GM18873 (cell line): Measurements from ENCODE around the gene RNF213.

ENCODE experiments used
- ATAC-seq: cut with Tn5 transposase; IDR thresholded peaks from one replicate; pipeline ENCODE4 v1.9.1; 2021; ENCODE audit warnings: mild to moderate bottlenecking, moderate library complexity, moderate number of reproducible peaks; ENCODE audit not compliant: unreplicated experiment, low FRiP score

Gene RNF213

DNA sequence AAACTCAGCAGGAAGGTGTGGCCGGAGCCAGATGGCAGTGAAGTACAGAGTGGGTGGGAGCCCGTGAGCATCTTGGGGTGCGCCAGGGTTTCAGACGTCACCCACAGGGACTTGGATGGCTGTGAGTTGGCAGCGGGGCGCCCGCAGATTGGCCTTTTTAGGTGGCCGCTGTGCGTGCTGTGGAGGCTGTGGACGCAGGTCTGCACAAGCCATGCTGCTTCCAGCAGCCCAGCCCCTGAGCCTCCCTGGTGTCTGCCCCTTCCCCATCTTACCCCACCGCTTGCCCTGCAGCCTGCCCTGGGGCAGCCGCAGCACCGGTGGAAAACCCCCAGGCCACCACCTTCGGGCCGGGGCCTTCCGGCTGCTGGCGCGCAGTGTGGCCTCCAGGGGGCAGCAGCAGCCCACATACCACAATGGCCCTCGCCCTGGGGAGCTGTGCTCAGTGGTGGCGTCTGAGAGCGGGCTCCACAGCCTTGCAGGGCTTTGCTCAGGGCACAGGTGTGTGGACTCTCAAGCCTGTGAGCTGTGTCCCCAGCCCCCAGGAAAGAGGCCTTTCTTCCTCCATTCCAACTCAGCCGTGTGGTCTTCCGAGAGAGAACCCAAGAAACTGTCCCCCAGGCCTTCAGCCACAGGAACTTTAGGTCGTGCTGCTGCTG lies 166.1 kb downstream of the RNF213 start:
- no peak for ATAC-seq

DNA sequence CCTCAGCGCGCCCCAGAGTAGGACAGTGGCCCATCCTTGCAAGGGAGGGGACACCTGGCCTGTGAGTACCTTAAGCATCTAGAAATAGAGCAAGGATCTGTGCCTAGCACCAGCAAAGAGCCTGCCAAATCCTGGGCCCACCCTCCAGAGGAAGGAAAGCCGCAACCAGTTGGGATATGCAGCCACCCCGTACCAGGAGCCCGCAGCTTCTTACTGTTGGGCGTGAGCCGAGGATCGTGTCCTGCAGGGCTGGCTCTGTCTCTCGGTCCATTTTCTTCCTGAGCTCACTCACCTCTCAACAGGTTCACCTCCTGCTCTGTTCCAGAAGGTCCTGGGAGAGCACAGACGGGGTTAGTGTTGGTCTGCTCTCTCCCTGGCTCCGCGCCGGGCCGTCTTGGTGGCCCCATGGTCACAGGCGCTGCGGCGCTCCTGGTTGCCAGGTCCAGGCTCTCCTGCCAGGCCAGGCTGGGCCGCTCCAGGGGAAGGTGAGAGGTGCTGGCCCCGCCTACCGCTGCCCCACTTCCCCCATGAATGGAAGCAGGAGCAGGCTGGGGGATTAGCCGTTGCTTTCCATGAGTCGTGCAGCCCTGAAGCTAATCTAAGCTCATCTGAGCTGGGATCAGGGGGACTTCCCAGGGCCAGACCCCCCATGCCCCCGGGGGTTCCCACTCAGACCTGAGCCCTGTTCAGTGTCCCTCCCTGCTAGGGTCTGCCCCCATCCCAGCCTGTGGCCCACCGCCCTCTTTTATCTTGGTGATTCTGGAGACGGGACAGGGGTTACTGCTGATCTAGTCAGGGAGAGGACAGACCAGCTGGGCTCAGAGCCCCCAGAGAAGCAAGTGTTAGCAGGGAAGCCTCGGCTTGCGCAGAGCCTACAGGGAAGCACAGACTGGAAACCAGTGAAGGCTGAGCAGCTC lies 167.0 kb downstream of the RNF213 start:
- ATAC-seq: no peak

- no peak for ATAC-seq
These were observed 167.7 kb downstream of the RNF213 start for GRCh38 chr17:80428363-80428762.

GRCh38 chr17:80428796-80429195 lies 168.1 kb downstream of the RNF213 start:
- ATAC-seq: no peak

- ATAC-seq: no peak
These were observed 169.0 kb downstream of the RNF213 start for GRCh38 chr17:80429356-80430275.

GRCh38 chr17:80430446-80431245 lies 170.0 kb downstream of the RNF213 start:
- no peak for ATAC-seq

- ATAC-seq: no peak
These were observed 170.9 kb downstream of the RNF213 start for GRCh38 chr17:80431246-80432195.

DNA sequence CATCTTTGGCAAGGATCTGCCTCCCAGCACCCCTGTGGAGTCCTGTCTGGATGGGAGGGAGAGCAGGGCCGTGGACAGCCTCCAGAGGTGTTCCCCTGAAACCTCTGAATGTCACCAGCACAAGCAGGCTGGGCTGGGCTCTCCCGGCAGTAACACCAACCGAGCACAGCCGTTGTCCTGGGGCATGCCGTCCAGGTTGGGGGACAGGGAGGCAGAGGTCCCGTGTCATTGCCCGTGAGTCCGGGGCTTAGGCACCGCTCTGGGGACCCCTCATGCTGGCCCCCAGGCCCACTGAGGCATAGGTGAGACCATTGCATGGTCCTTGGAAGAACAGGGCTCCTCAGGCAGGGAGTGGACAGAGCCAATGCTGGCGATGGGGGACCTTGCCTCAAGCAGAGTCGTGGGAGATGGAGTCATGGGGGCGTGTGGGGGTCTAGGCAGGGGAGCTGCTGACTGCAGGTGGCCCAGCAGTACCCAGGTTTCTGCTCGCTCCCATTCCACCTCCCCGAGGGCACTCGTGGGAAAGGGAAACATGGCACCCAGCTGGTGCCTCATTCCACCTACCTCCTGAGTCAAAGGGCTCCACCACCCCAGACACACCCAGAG lies 171.8 kb downstream of the RNF213 start:
- no peak for ATAC-seq

DNA sequence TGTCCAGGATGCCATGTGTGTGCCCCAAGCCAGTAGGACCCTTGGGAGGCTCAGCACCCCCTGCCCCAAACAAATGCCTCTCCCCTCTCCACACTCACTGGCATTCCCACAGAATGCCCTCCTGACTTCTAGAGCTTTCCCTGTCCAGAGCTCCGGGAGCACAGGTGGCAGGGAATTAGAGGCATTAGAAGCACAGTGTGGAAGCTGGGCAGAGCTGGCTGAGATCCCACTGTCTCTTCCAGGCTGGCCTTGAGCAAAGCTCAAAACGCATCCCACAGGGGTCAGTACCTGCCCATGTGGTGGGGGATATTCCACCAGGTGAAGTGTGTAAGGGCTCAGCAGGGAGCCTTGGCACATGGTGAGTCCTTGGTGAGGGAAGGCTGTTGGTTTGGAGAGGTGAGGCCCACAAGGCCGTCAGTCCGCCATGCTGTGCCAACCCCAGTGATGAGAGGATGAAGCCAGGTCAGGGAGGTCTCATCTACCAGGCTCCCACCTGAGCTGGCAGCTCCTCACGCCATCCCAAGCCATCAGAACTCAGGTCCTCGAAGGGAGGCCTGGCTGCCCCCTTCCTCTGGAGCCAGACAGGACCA lies 172.4 kb downstream of the RNF213 start:
- ATAC-seq: no peak

DNA sequence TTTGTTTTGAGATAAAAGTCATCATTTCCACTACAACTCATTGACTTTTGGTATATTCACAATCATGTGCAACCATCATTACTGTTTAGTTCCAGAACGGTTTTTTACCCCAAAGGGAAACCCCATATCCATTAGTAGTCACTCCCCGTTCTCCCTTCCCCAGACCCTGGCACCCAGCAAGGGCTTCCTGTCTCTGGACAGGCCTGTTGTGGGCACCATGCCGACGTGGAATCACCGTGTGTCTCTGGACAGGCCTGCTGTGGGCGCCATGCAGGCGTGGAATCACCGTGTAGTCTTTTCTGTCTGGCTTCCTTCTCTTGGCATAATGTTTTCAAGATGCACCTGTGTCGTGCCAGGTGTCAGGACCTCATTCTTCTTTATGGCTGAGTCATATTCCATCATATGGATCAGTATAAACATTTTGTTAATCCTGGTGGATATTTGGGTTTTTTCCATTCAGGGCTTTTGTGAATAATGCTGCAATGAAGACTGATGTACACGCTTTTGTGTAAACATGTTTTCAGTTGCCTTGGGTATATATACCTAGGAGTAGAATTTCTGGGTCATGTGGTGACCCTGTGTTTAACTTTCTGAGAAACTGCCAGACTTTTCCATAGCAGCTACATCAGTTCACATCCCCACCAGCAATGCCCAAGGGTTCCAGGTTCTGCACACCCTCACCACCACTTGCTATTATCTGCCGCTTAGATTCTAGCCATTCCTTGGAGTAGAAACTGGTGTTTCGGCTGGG lies 173.4 kb downstream of the RNF213 start:
- no peak for ATAC-seq

DNA sequence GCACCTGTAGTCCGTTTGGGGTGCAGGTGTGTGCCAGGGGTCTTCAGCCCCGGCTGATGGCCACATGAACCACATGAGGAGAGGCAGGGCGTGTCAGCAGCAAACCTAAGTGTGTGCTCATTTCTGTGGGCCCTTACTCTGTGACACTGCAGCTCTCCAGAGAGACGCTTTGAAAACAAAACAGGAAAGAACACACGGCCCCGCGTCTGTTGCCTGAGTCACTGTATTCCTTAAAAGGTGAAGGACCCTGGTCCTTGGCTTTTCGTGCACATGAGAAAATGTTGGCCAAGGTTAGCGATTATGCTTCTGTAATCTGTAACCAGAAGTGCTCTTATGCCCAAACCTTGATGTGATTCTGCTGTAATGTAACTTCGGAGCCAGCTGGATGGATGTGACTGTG lies 176.9 kb downstream of the RNF213 start:
- no peak for ATAC-seq

DNA sequence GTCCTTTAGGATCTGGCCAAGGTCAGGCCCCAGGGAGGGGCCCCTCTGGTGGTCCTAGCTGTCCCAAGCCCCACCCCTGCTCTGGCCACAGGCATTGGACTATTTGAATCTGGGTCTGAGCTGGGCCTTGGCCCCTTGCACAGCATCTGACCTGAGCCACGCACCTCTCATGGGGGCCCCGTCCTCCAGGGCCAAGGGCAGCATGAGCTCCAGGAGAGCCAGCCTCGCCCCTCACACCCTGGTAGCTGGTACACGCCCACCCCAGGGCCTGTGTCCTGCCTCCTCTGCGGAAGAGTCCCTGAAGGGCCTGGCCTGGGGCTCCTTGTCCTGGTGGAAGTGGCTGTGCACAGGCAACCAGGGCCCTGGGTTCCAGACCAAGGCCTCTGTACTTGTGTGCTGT lies 178.2 kb downstream of the RNF213 start:
- no peak for ATAC-seq

DNA sequence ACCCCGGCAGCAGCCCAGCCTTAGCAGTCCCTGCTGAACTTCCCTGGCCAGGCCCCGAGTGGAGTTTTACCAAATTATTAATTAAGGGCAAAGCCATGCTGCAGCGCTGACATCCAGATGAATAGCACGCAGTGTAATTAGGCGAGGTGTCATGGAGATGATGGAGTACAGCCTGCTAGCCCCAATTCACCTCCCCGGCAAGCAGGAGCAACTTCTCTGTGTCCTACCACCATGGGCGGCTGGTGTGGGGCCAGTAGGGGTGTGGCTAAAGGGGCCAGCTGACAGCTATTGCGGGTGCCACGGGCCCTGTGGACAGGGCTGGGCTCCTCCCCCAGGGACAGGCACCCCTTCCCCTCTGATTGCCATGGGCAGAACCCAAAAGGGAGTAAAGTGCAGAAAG lies 178.8 kb downstream of the RNF213 start:
- no peak for ATAC-seq

GRCh38 chr17:80441133-80441578 lies 180.5 kb downstream of the RNF213 start:
- ATAC-seq: no peak

- ATAC-seq: no peak
These were observed 181.1 kb downstream of the RNF213 start for GRCh38 chr17:80441598-80442322.

- no peak for ATAC-seq
These were observed 181.6 kb downstream of the RNF213 start for GRCh38 chr17:80442323-80442659.

- no peak for ATAC-seq
These were observed 182.1 kb downstream of the RNF213 start for GRCh38 chr17:80442764-80443163.
